GM23338 (cell line): Measurements from ENCODE around the gene VPS35. TPM values are rescaled to one million over a fixed set of nuclear protein-coding genes. Genes with fewer than 3 reads are reported as not detected.

ENCODE experiments used
- ATAC-seq: fragments of 200-7000 bp; cut with Tn5 transposase; 3 replicates; pipeline ENCODE4 v1.9.1; 2020
- DNase-seq: peaks from one replicate; pipeline ENCODE4 v3.0.0-alpha.2; 2015; ENCODE audit warnings: low spot score
- H2AFZ ChIP-seq: fragments of 200-600 bp; sonication (generic); 2 replicates; pipeline ENCODE4 v1.8.0; 2016; ENCODE audit warnings: antibody characterized with exemption, mild to moderate bottlenecking, moderate library complexity
- H3F3A ChIP-seq: fragments of 200-600 bp; sonication (generic); replicated peaks from 2 replicates; pipeline ENCODE4 v1.8.0; 2017; ENCODE audit warnings: antibody characterized with exemption, mixed run types, low read depth
- H3K27ac ChIP-seq: fragments of 200-600 bp; sonication (generic); 2 replicates; pipeline ENCODE4 v1.6.1; 2016; ENCODE audit warnings: low read depth
- H3K27me3 ChIP-seq: fragments of 200-600 bp; sonication (generic); 2 replicates; pipeline ENCODE4 v1.8.0; 2016; ENCODE audit warnings: mild to moderate bottlenecking, mixed run types, moderate library complexity; ENCODE audit not compliant: insufficient read depth
- H3K36me3 ChIP-seq: fragments of 200-600 bp; sonication (generic); 2 replicates; pipeline ENCODE4 v1.8.0; 2016; ENCODE audit warnings: mild to moderate bottlenecking; ENCODE audit not compliant: insufficient read depth
- H3K4me1 ChIP-seq: fragments of 200-600 bp; sonication (generic); 2 replicates; pipeline ENCODE4 v1.8.0; 2016; ENCODE audit warnings: mild to moderate bottlenecking, moderate library complexity; ENCODE audit not compliant: insufficient read depth
- H3K4me2 ChIP-seq: fragments of 200-600 bp; sonication (generic); 2 replicates; pipeline ENCODE4 v1.7.1; 2017; ENCODE audit warnings: mixed run types
- H3K4me3 ChIP-seq: fragments of 200-600 bp; sonication (generic); 2 replicates; pipeline ENCODE4 v1.6.1; 2016; ENCODE audit warnings: mixed run types
- H3K79me2 ChIP-seq: fragments of 200-600 bp; sonication (generic); replicated peaks from 2 replicates; pipeline ENCODE4 v1.8.0; 2017; ENCODE audit warnings: mild to moderate bottlenecking; ENCODE audit not compliant: insufficient read depth
- H3K9me2 ChIP-seq: fragments of 200-600 bp; sonication (generic); 2 replicates; pipeline ENCODE4 v1.8.0; 2017; ENCODE audit not compliant: insufficient read depth
- H4K20me1 ChIP-seq: fragments of 200-600 bp; sonication (generic); replicated peaks from 2 replicates; pipeline ENCODE4 v1.8.0; 2017; ENCODE audit warnings: mild to moderate bottlenecking; ENCODE audit not compliant: insufficient read depth
- H3K27ac Mint-ChIP-seq: 2 replicates; pipeline ENCODE4 v1.8.0; 2020; ENCODE audit warnings: inconsistent platforms, mild to moderate bottlenecking, moderate library complexity, mixed read lengths
- H3K27me3 Mint-ChIP-seq: 3 replicates; pipeline ENCODE4 v1.8.0; 2022; ENCODE audit warnings: low read depth, mild to moderate bottlenecking, moderate library complexity, mixed read lengths, inconsistent platforms; ENCODE audit not compliant: insufficient read depth, poor library complexity
- H3K36me3 Mint-ChIP-seq: 3 replicates; pipeline ENCODE4 v1.8.0; 2021; ENCODE audit warnings: low read depth, mild to moderate bottlenecking, inconsistent platforms, moderate library complexity, mixed read lengths
- H3K4me1 Mint-ChIP-seq: 3 replicates; pipeline ENCODE4 v1.8.0; 2020; ENCODE audit warnings: mild to moderate bottlenecking, inconsistent platforms, mixed read lengths
- H3K4me3 Mint-ChIP-seq: 3 replicates; pipeline ENCODE4 v1.8.0; 2021; ENCODE audit warnings: moderate library complexity, mild to moderate bottlenecking, inconsistent platforms, mixed read lengths
- H3K9me3 Mint-ChIP-seq: 3 replicates; pipeline ENCODE4 v1.8.0; 2020; ENCODE audit warnings: moderate library complexity, mild to moderate bottlenecking, inconsistent platforms, mixed read lengths
- CREB1 ChIP-seq: fragments of 250-450 bp; sonication (Bioruptor Pico); IDR thresholded peaks from 2 replicates; pipeline ENCODE4 v1.5.0; 2020; ENCODE audit warnings: low read depth, mild to moderate bottlenecking, moderate library complexity
- CTCF ChIP-seq, 2 experiments: fragments of 200-600 bp in 1 of 2; sonication (generic) in 1 of 2; conservative IDR thresholded peaks; 2 replicates each; pipeline versions ENCODE4 v1.5.1 to v1.6.1; 2016 to 2017; ENCODE audit warnings: antibody characterized with exemption in 2 of 2, low read depth in 2 of 2, mild to moderate bottlenecking in 2 of 2, moderate library complexity in 1 of 2
- EZH2 ChIP-seq: fragments of 200-600 bp; sonication (generic); IDR thresholded peaks from one replicate; pipeline ENCODE4 v1.8.0; 2017; ENCODE audit warnings: antibody characterized with exemption, mild to moderate bottlenecking, low read depth; ENCODE audit not compliant: unreplicated experiment
- EZH2phosphoT487 ChIP-seq: fragments of 200-600 bp; sonication (generic); IDR thresholded peaks from one replicate; pipeline ENCODE4 v1.8.1; 2018; ENCODE audit warnings: antibody characterized with exemption; ENCODE audit not compliant: unreplicated experiment
- NANOG ChIP-seq: IDR thresholded peaks from 2 replicates; pipeline ENCODE4 v1.6.1; 2016; ENCODE audit warnings: antibody characterized with exemption, borderline replicate concordance
- POLR2AphosphoS5 ChIP-seq: IDR thresholded peaks from 2 replicates; pipeline ENCODE4 v1.6.1; 2016; ENCODE audit warnings: antibody characterized with exemption, low read depth
- polyA plus RNA-seq: library from polyadenylated mRNA; unstranded; fragments of >200 nt; fragmentation: Nextera tagmentation; extraction: Ambion mirVana; gene quantifications from 2 replicates; pipeline ENCODE4 v1.2.1, GENCODE V29; 2016
- total RNA-seq: library from RNA; depleted of rRNA; stranded (reverse); fragments of >200 nt; shearing (Covaris generic); gene quantifications from 2 replicates; pipeline ENCODE4 v1.2.3, GENCODE V29; 2014
- TF ChIP-seq, protein P1 (sequence below): IDR thresholded peaks from one replicate; pipeline ENCODE4 v1.6.1; 2018; ENCODE audit warnings: antibody characterized with exemption; ENCODE audit not compliant: unreplicated experiment

The VPS35 gene
- total and polyA plus RNA-seq, 2 experiments from 2014 or later, result 31.1 to 40.0 TPM

GRCh38 chr16:46638947-46639925 is 49.7 kb downstream of the VPS35 start (continued):
- TF ChIP-seq, protein P1, sequence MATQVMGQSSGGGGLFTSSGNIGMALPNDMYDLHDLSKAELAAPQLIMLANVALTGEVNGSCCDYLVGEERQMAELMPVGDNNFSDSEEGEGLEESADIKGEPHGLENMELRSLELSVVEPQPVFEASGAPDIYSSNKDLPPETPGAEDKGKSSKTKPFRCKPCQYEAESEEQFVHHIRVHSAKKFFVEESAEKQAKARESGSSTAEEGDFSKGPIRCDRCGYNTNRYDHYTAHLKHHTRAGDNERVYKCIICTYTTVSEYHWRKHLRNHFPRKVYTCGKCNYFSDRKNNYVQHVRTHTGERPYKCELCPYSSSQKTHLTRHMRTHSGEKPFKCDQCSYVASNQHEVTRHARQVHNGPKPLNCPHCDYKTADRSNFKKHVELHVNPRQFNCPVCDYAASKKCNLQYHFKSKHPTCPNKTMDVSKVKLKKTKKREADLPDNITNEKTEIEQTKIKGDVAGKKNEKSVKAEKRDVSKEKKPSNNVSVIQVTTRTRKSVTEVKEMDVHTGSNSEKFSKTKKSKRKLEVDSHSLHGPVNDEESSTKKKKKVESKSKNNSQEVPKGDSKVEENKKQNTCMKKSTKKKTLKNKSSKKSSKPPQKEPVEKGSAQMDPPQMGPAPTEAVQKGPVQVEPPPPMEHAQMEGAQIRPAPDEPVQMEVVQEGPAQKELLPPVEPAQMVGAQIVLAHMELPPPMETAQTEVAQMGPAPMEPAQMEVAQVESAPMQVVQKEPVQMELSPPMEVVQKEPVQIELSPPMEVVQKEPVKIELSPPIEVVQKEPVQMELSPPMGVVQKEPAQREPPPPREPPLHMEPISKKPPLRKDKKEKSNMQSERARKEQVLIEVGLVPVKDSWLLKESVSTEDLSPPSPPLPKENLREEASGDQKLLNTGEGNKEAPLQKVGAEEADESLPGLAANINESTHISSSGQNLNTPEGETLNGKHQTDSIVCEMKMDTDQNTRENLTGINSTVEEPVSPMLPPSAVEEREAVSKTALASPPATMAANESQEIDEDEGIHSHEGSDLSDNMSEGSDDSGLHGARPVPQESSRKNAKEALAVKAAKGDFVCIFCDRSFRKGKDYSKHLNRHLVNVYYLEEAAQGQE, result no peak
- TF ChIP-seq EZH2phosphoT487 (no peak), EZH2 (no peak), NANOG (no peak)

DNA sequence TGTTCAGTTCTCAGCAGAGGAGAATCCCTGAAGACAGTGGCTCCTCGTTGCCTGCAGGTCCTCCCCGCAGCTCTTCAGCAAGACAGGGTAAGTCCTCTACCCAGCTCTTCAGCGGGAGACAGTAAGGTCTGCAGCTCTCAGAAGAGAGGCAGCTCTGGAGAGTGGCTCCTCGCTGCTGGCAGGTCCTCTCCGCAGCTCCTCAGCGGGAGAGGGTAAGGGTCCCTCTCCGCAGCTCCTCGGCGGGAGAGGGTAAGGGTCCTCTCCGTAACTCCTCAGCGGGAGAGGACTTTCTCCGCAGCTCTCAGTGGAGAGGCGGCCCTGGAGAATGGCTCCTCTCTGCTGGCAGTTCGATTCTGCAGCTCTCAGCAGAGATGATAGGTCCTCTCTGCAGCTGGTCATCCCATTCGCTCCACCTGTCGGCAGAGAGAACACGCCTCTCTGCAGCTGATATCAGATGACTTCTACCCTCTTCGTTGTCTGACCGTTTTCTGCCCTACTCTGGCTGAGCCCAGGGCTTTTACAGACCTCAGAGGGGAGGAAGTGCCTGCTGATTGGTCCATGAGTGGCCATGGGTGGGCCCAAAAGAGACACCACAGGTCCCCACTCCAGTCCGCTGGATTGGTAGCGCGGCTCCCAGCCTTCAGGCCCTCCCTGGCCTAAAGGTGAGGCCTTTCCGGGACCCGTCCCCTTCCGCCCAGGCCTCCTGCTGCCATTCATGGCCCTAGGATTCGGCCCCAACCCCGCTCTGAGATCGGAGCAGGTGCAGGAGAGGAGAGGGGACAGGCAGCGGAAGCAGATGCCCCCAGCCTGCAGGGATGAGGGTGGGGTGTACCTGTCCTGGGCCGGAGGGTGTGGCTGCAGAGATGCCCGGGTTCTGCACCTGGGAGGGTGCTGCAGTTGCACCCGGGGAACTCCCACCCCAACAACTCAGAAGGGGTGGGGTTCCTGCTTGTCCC is 55.9 kb downstream of the VPS35 start:
- Histone ChIP-seq H3K27ac (no peak overlapping the region), H3F3A (no peaks in the 10 kb centered on the region), H3K4me1 (peaks cover 14% of the 10 kb centered on the region; the same call in 1 of the 2 replicates), H3K27me3 (no peaks in the 10 kb centered on the region), H3K36me3 (no peaks in the 10 kb centered on the region), H4K20me1 (no peaks in the 10 kb centered on the region), H3K9me2 (no peaks in the 10 kb centered on the region), H2AFZ (peak overlapping the region; percentile 67), H3K4me3 (peak overlapping the region; percentile 48), H3K4me2 (peak overlapping the region; percentile 75), H3K79me2 (no peaks in the 10 kb centered on the region)
- Mint-ChIP-seq H3K36me3 (no peaks in the 10 kb centered on the region), H3K27ac (no peak overlapping the region), H3K4me1 (peaks cover 15% of the 10 kb centered on the region), H3K27me3 (peaks cover 10% of the 10 kb centered on the region), H3K9me3 (no peaks in the 10 kb centered on the region), H3K4me3 (peak overlapping the region; percentile 43; the same call in 2 of the 3 replicates)
- peak; percentile 89 for ATAC-seq
- DNase-seq, result peak; percentile 75
- TF ChIP-seq CREB1 (peak; percentile 17; the same call in 1 of the 2 replicates), CTCF (conservative IDR thresholded peaks at IDR 0.05; ENCODE audit: low read depth in 2 of 2) (no peak), POLR2AphosphoS5 (peak; percentile 53)
